ENCODE results near the gene ZNF784. TPM values are rescaled to one million over a fixed set of nuclear protein-coding genes. Genes with fewer than 3 reads are reported as not detected.

Gene ZNF784
- total and polyA plus RNA-seq, 9 of the 15 experiments (the other 6 are each of a cell fraction or from before 2014, with no cell fraction given) = 0.14 to 6.1 (median 2.1) TPM

GRCh38 chr19:55640043-55640576 is 15.7 kb upstream of the ZNF784 start (continued):
- TF ChIP-seq GABPB1 (CRISPR knock-in tag; IDR thresholded peaks at IDR 0.05) = peak; percentile 86
- peak; percentile 32; the same call in 1 of the 2 replicates for TF ChIP-seq CBFA2T2 (conservative IDR thresholded peaks at IDR 0.05)
- TF ChIP-seq ZNF311 (CRISPR knock-in tag; IDR thresholded peaks at IDR 0.05) = peak; percentile 79; the same call in 1 of the 2 replicates
- TF ChIP-seq MXI1 (IDR thresholded peaks at IDR 0.05; ENCODE audit: low read depth, low read length) = no peak
- TF ChIP-seq PURB (CRISPR knock-in tag; IDR thresholded peaks at IDR 0.05; ENCODE audit: low read depth) = 0 out of 2 replicates have a peak, but pooled peaks have one; percentile 91
- peak in 1 of 2 experiments; percentile 97; a peak in 2 of 3 replicates for TF ChIP-seq CBX3 (IDR thresholded peaks at IDR 0.05; ENCODE audit: borderline replicate concordance in 1 of 2, low read length in 2 of 2)
- TF ChIP-seq ZBTB2 (IDR thresholded peaks at IDR 0.05) = no peak; the same call in 1 of the 2 replicates
- no peak; the same call in 1 of the 2 replicates for TF ChIP-seq HSF4 (CRISPR knock-in tag; IDR thresholded peaks at IDR 0.05; ENCODE audit: borderline replicate concordance)
- no peak for TF ChIP-seq NFXL1 (CRISPR knock-in tag; IDR thresholded peaks at IDR 0.05)
- TF ChIP-seq MTA2 (IDR thresholded peaks at IDR 0.05; ENCODE audit: low read depth) = no peak
- no peak for TF ChIP-seq ZNF212 (CRISPR knock-in tag; IDR thresholded peaks at IDR 0.05)
- no peak for TF ChIP-seq DDX20 (tag; IDR thresholded peaks at IDR 0.05; ENCODE audit: low read depth)
- TF ChIP-seq FOXA1 (IDR thresholded peaks at IDR 0.05; ENCODE audit: borderline replicate concordance) = no peak
- TF ChIP-seq YY1 (IDR thresholded peaks at IDR 0.05; ENCODE audit: borderline replicate concordance in 1 of 3, control insufficient read depth in 1 of 3, extremely low read depth in 1 of 3, insufficient read depth in 3 of 3, insufficient read length in 1 of 3, insufficient replicate concordance in 2 of 3, low read depth in 1 of 3, low read length in 2 of 3) = no peak
- TF ChIP-seq HEY1 (CRISPR knock-in tag; IDR thresholded peaks at IDR 0.05; ENCODE audit: borderline replicate concordance) = no peak
- peak; percentile 61; the same call in 1 of the 2 replicates for TF ChIP-seq ZNF143 (CRISPR knock-in tag; IDR thresholded peaks at IDR 0.05)
- TF ChIP-seq CHD4 (IDR thresholded peaks at IDR 0.05; ENCODE audit: insufficient read depth, insufficient replicate concordance, low read depth, low read length, poor library complexity, severe bottlenecking) = no peak
- TF ChIP-seq TFE3 (CRISPR knock-in tag; IDR thresholded peaks at IDR 0.05) = peak; percentile 5; the same call in 1 of the 2 replicates
- TF ChIP-seq SIRT6 (IDR thresholded peaks at IDR 0.05; ENCODE audit: low read depth, low read length) = no peak
- peak; percentile 100 for TF ChIP-seq L3MBTL2 (IDR thresholded peaks at IDR 0.05)
- no peak for TF ChIP-seq SAP30 (IDR thresholded peaks at IDR 0.05; ENCODE audit: borderline replicate concordance, insufficient read depth, low read depth, low read length, poor library complexity, severe bottlenecking)
- no peak for TF ChIP-seq NEUROD1 (IDR thresholded peaks at IDR 0.05; ENCODE audit: borderline replicate concordance, low read depth, low read length, partially characterized antibody)
- TF ChIP-seq TRIM28 (IDR thresholded peaks at IDR 0.05) = no peak
- no peak for TF ChIP-seq THRB (CRISPR knock-in tag; conservative IDR thresholded peaks at IDR 0.05)
- no peak for TF ChIP-seq NR2F6 (CRISPR knock-in tag; IDR thresholded peaks at IDR 0.05)

Measured in K562 (cell line).